GM12864 (cell line): ENCODE data around the gene CYP2W1.
"Not testable (repeated sequence)": the region's sequence is repeated elsewhere in the genome, so short reads cannot be mapped to it uniquely, and the experiment has no call there.

Experiments
- DNase-seq: peaks from one replicate; pipeline ENCODE4 v3.0.0-alpha.2; 2011; ENCODE audit warnings: low read depth
- H3K4me3 ChIP-seq: 2 replicates; pipeline ENCODE4 v1.5.1; 2011; ENCODE audit warnings: mild to moderate bottlenecking, low read depth, low read length, control low read depth
- TF ChIP-seq, protein P1 (sequence below): IDR thresholded peaks from 2 replicates; pipeline ENCODE4 v1.5.1; 2011; ENCODE audit warnings: low read depth, mild to moderate bottlenecking, moderate library complexity, low read length, control low read depth, inconsistent platforms; ENCODE audit errors: missing control alignments

Gene CYP2W1

DNA sequence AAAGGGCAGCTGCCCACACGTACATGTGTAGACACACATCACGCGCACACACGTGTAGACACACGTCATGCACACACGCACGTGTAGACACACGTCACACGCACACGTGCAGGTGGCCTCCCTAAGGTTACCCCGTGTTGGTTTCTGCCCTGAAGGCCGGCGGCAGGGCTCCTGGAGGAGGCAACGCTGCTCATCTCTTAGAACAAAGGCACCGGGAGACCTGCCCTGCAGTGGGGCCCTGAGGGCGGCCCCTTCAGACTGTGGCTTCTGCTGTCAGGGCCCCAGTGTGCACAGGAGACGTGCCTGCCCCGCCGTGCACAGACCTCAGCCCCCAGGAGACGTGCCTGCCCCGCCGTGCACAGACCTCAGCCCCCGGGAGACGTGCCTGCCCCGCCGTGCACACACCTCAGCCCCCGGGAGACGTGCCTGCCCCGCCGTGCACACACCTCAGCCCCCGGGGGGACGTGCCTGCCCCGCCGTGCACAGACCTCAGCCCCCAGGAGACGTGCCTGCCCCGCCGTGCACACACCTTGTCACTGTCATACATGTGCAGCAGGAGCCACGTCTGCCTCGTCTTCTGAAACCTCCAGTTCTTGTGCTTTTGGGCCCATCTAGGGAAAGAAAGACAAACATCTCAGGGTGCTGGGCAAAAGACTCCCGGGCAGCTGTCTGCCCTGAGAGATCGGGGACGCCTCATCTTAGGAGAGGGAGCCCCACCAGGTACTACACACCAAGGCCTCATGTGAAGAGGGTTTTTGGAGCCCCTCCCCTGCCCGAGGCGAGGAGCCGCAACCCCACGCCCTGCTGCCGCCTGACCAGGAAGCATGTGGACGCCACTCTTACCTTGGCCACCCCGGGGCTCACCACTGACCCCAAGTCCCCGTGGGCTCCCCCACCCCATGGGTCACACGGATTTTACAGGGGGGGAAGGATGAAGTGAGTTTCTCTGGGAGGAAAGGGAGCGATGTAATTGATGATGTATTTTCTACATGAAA is 17.3 kb downstream of the CYP2W1 start:
- peak; percentile 68 for DNase-seq
- peak overlapping the region; percentile 1; the same call in 1 of the 2 replicates for H3K4me3 ChIP-seq
- TF ChIP-seq, protein P1, sequence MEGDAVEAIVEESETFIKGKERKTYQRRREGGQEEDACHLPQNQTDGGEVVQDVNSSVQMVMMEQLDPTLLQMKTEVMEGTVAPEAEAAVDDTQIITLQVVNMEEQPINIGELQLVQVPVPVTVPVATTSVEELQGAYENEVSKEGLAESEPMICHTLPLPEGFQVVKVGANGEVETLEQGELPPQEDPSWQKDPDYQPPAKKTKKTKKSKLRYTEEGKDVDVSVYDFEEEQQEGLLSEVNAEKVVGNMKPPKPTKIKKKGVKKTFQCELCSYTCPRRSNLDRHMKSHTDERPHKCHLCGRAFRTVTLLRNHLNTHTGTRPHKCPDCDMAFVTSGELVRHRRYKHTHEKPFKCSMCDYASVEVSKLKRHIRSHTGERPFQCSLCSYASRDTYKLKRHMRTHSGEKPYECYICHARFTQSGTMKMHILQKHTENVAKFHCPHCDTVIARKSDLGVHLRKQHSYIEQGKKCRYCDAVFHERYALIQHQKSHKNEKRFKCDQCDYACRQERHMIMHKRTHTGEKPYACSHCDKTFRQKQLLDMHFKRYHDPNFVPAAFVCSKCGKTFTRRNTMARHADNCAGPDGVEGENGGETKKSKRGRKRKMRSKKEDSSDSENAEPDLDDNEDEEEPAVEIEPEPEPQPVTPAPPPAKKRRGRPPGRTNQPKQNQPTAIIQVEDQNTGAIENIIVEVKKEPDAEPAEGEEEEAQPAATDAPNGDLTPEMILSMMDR: no peak

DNA sequence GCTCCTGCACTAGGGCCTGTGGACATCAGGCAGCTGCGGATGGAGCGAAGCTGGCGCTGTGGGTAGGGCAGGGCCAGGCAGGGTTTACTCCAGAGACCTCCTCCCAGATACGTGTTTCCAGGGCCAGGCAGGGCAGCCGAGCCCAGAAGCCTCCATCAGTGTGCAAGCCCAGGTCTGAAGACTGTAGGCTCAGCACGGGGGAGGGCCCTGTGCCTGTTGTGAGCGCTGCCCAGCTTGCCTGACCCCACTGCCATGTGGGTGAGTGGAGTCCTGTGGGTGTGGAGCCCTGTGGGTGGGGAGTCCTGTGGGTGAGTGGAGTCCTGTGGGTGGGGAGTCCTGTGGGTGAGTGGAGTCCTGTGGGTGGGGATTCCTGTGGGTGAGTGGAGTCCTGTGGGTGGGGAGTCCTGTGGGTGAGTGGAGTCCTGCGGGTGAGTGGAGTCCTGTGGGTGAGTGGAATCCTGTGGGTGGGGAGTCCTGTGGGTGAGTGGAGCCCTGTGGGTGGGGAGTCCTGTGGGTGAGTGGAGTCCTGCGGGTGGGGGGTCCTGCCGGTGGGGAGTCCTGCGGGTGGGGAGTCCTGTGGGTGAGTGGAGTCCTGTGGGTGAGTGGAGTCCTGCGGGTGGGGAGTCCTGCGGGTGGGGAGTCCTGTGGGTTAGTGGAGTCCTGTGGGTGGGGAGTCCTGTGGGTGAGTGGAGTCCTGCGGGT is 18.2 kb downstream of the CYP2W1 start:
- peak overlapping the region; percentile 1; the same call in 1 of the 2 replicates for H3K4me3 ChIP-seq
- DNase-seq: not testable (repeated sequence)

DNA sequence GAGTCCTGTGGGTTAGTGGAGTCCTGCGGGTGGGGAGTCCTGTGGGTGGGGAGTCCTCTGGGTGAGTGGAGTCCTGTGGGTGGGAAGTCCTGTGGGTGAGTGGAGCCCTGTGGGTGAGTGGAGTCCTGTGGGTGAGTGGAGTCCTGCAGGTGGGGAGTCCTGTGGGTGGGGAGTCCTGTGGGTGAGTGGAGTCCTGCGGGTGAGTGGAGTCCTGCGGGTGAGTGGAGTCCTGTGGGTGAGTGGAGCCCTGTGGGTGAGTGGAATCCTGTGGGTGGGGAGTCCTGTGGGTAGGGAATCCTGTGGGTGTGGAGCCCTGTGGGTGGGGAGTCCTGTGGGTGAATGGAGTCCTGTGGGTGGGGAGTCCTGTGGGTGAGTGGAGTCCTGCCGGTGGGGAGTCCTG is 19.0 kb downstream of the CYP2W1 start:
- not testable (repeated sequence) for H3K4me3 ChIP-seq

GRCh38 chr7:1002445-1002844 is 19.5 kb downstream of the CYP2W1 start:
- not testable (repeated sequence) for DNase-seq

More for the DNA sequence above, 19.0 kb downstream of the CYP2W1 start:
- DNase-seq: not testable (repeated sequence)

GRCh38 chr7:1004018-1004852 is 21.3 kb downstream of the CYP2W1 start:
- TF ChIP-seq, protein P1: no peak

More at GRCh38 chr7:1002445-1002844, 19.5 kb downstream of the CYP2W1 start:
- not testable (repeated sequence) for H3K4me3 ChIP-seq

GRCh38 chr7:1005303-1005702 is 22.3 kb downstream of the CYP2W1 start:
- no peak overlapping the region for H3K4me3 ChIP-seq
- DNase-seq: no peak
- TF ChIP-seq, protein P1: no peak

More at GRCh38 chr7:1004018-1004852, 21.3 kb downstream of the CYP2W1 start:
- no peak for DNase-seq
- peak overlapping the region; percentile 12; the same call in 1 of the 2 replicates for H3K4me3 ChIP-seq

DNA sequence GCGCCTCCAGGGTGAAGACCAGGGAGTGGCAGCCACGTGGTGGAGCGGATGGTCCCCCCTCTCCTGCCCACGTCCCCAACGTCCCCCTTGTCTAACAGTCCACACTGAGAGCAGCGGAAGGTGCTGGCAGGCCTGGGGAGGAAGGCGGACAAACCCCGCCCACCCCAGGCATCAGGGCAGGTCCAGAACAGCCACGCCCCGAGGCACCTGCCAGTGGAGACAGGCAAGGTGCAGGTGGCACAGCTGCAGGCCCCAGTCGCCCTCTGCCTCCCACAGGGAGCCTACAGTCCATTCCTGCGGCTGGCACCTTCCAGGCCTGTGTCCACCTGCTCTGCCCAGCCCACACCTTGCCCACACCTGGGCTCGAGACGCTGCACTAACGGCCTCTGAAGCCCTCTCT is 24.9 kb downstream of the CYP2W1 start:
- TF ChIP-seq, protein P1: no peak
- DNase-seq: no peak
- no peak overlapping the region for H3K4me3 ChIP-seq
